ELR (cell line): ENCODE measurements around the gene MALRD1.

ENCODE experiments used
- DNase-seq: peaks from one replicate; pipeline ENCODE4 v3.0.0-alpha.2; 2015; ENCODE audit warnings: low read depth

MALRD1 gene

DNA sequence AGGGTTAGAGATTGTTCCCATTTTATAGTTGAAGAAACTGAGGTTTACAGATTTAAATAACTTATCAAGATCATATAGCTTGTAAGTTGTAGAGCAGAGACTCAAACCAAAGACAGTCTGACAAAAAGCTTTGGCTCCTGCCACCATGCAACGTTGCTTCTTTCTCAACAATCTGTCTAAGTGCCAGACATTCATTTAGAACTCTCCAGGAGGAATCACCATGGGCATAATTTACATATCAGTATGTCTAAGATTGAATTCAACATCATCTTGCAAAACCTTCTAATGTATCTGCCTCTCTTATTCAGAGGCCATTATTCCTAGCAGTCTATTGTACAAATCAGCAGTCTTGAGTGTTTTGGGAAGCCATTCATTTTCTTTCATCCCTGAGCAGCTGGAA lies 604.1 kb downstream of the MALRD1 start:
- DNase-seq = no peak

DNA sequence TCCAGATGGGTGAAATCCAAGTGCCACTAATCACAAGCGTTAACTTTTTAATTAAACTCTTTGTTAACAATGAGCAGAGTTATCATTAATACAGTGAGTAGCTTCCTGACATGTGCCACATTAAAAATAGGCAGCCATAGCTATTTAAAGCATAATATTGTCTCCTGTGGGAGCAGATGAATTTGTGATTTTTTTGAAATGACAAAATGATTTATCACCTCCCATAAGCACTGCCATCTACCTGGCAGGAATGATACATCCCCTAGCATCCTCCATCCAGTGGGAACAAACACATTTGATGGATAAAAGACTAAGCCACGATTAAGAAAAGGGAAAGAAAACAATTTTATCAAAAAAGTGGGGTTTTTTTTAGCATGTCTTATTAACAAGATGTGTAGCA lies 605.3 kb downstream of the MALRD1 start:
- DNase-seq = no peak

DNA sequence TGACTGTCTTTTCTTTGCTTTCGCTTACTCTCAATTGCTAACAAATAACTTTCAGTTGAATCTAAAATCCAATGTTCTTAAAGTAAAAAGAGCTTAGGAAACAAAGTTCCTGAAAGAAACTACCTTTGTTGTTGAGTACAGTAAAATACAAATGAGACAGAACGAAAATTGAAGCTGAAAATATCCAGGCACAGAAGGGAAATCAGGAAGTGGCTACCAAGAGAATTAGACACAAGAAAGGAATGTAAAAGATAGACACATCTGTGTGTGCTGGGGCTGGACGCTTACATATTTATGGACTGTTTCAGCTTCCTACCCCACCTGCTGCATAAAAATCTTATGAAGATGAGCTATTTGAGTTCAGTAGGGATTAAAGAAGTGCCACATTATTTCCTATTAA lies 606.0 kb downstream of the MALRD1 start:
- peak; percentile 67 for DNase-seq

DNA sequence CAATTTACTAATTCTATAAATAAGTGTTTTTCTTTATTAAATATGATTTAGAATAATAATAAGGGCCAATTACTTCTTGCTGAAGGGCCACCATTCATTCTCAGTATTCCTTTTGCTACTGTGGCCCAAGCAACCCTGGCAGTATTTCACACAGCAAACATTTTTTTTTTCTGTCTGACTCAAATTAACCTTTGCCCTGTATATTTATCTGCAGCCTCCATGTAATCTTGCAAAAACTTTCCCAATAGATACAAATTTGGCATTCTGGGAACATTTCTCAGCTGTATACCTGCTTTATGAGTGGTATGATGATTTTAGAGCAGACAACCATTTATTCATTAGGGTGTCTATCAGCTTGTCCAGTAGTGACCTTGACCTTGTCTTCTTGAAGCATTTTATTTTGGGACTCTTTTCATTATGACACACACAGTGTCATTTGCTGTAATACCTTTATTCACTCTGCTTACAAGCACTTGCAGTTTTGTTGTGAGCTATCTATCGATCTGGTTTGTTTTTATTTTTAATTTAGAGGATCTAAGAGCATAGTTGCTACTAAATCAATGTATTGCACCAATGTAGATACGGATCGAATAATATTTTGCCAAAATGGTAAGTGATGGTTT lies 607.9 kb downstream of the MALRD1 start:
- DNase-seq = no peak

DNA sequence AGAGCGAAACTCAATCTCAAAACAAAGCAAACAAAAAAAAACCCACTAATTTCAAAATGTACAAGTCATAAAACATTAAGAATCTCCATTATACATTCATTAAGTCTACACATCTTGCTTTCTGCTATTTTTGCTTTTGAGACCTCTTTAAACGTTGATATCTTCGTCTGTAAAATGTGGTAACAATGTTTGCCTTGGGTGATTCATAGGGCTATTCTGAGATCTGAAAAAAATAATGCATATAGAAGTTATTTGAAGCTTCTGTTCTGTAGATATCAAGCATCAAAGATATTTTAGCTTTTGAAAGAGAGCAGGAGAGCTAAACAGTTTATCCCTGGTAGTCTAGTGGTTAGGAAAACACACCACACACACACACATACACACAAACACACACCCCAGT lies 609.5 kb downstream of the MALRD1 start:
- no peak for DNase-seq

DNA sequence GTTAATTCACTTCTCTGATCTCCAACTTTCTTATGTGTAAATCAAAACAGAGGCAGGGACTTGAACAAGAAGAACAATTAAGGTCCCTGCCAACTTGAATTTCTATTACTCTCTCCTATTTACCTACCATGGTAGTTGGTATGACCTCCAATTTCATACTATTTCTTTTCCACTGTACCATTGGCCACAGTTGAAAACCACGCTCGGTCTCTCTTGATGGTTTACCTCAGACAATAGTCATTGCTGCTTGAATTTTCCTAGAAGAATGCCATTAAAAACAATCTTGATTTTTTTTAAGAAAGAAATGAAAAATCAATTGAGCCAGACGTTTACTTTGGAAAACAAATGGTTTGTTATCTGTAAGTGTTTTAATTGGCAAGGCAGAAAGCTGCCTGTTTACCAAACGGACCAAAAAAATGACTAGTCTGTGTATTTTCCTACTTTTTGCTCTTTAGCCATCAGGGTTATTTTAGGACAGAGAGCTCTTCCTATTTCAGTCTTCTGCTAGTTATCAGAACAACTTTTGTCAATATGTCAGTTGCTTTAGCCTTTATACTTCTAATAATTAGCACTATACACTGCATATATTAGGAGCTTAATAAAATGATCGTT lies 610.1 kb downstream of the MALRD1 start:
- DNase-seq = no peak

DNA sequence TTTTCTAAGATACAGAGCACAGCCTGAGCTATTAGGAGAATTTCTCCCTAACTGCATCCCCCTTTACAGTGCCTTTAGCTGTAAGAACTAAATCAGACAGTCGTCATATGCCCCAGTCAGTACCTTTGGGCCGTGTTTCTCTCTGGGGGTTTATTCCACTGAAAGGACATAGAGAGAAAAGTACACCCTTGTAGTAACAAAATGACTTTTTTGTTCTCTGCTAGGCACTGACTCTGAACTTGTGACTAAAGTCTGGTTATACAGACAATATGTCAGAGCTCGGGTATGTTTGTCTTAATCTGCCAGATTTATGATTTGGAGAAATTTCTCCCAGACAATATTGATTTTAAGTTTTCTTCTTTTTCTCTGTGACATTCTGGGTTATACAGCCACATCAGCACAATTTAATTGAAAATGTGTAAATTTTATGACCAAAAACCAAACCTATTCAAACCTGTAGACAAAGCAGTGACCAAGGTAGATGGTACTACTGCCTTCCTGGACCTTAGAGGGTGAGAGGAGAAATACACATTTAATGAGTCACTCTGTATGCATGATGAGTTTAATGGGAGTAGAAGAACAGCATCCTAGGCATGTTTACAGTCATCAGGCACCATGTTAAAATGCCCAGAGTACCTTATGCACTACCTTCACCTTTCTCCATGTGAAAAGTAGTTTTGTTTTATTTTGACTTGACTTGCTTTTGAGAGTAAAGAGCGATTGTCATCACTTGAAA lies 611.5 kb downstream of the MALRD1 start:
- peak; percentile 8 for DNase-seq

DNA sequence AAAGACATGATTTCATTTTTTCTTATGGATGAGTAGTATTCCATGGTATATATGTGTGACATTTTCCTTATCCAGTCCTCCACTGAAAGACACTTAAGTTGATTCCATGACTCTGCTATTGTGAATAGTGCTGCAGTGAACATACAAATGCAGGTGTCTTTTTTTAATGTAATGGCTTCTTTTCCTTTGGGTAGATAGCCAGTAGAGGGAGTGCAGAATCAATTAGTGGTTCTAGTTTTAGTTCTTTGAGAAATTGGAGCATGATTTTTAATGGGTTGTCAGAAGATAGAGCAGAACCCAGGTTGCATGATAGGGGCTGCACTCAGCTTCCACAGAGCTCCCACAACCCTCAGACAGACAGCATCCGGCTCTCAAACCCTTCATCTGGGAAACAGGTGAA lies 614.7 kb downstream of the MALRD1 start:
- DNase-seq = no peak

DNA sequence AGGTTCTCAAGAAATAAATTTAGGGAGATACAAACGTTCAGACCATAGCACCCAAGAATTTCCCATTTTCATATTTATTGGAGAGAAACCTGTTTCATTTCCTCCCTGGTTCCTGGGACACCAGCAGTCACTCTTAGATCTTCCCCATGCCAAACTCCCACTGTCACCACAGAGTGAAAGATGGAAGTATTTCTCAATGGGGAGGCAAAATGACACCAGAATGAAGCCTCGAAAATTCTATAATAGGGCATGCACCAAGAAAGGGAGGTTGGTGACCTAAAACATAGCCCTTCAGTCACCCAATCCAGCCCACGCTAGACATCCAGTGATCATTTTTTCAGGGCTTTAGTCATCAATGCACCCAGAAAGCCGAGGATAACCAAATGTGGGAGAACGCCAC lies 619.5 kb downstream of the MALRD1 start:
- DNase-seq = no peak

DNA sequence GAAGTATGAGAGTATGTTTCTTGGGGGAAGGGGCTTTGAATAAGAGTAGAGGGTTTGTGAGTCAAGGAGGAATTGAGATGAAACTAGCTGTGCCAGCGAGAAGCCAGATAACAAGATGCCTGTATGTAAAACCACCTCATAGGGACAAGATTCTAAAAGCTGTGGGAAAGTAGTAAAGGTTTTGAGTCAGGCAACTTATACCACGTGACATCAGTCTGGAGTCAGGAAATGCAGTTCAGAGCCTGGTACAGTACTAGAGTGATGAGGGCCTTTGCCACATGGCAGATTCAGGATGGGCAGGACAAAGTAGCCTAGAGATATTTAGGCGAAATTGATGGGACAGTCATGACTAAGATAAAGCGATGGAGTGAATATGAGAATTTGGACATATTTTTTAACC lies 627.5 kb downstream of the MALRD1 start:
- DNase-seq = no peak

DNA sequence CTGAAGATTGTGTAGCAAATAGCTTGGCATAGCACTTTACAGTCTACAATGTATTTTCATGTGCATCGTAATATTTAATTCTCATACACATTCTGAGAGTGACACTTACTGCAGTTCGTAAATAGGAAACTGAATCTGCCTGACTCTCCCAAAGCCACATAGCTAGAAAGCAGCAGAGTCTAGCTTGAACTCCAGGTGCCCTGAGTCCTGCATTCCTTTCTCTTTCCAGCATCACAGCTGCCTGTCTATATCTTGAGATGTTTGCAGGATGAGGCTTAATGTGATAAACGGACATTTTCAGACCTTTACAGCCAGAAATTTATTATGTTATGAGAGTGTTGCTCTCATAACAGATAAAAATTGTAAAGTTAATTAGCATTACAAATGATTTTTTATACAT lies 634.8 kb downstream of the MALRD1 start:
- DNase-seq = no peak

DNA sequence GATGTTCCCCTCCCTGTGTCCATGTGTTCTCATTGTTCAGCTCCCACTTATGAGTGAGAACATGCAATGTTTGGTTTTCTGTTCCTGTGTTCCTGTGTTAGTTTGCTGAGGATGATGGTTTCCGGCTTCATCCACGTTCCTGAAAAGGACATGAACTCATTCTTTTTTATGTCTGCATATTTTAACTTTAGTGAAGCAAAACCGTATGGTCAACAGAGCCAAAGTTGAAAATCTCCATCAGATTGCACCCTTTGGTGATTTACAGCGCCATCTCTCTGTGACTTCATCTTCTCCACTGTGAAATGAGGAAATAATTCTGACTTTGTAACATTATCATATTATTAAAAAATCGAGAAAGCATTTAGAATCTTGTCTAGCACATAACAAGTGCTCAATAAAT lies 635.4 kb downstream of the MALRD1 start:
- no peak for DNase-seq

DNA sequence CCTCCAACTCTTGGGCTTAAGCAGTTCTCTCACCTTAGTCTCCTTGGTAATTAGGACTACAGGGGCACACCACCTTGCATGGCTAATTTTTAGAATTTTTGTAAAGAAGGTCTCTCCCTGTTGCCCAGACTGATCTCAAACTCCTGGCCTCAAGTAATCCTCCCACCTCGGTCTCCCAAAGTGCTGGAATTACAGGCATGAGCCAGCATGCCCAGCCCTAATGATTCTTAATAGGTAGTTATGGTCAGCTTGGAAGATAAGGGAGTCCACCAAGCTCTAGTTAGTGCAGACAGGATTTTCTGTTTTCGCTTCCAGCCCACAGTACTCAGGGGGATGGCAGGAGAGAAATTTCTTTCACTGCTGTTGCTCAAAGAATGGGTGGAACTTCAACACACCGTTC lies 639.7 kb downstream of the MALRD1 start:
- DNase-seq = no peak

DNA sequence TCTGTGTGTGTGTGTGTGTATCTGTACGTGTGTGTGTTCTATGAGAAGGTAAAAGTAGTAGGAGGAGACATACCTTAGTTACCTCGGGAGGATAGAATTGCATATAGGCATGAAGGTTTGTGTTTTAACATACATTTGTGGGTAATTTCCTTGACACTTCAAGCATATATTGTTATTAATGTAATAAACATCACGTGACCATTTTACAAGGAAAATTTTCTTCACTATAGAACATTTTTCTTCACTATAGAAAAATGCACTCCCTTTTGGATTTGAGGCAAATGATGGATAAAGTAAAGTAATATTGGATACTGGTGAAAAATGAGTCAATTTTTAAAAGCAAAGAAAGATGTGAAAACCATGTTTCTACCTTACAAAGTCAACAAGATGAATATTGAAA lies 640.6 kb downstream of the MALRD1 start:
- DNase-seq = no peak

DNA sequence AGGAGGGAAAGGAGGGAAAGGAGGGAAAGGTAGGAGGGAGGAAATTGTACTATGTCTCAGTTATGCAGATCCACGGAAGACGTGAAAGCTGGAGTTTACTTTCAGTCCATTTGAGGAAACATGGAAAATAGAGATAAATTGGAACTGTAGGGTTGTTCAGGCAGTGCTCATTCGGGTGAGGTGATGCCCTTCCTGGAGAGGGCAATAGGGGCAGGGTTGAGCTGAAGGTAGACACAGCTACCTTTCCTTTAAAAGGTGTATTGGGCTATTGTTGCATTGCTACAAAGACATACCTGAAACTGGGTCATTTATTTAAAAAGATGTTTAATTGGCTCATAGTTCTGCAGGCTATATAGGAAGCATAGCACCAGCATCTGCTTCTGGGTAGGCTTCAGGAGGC lies 650.7 kb downstream of the MALRD1 start:
- DNase-seq = no peak

DNA sequence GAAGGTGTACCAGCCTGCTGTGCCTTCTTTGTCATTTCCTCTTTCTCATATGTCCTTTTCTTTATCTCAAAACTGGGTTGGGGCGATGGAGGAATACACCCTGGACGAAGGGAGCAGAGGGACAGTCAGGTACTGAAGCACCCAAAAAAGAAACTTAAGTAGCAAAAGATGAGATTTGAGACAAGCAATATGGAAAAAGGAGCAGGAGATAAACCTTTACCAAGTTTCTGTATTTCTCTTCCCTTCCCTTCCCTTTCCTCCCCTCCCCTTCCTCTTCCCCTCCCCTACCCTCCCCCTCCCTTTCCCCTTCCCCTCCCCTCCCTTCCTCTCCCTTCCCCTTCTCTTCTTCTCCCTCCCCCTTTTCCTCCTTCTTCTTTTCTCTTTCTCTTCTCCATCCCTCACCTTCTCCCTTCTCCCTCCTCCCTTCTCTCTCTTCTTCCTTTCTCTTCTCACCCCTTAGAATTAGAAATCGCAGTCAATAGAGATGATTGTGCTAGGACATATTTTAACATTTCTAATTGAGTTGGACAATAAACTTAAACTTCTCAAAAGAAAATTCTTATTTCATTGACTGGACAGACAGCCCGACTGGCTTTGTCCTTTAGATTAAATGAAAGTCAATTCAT lies 652.9 kb downstream of the MALRD1 start:
- no peak for DNase-seq

DNA sequence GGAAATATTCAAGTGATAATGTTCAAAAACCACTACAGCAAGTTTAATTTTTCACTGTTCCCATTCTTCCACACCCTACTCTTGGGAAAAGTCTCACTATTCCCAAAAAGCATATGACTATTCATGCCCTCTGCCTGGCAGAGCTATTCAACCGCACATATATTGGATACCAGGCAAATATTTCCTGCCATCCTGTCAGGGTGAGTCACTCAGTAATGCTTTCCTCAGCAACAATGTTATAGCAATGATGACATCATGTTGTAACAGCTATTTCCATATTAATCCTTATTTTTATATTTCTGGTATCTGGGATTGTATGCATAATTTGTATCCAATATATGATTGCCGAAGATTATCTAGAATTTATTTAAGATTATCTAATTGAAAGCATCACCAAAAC lies 653.6 kb downstream of the MALRD1 start:
- peak; percentile 19 for DNase-seq

DNA sequence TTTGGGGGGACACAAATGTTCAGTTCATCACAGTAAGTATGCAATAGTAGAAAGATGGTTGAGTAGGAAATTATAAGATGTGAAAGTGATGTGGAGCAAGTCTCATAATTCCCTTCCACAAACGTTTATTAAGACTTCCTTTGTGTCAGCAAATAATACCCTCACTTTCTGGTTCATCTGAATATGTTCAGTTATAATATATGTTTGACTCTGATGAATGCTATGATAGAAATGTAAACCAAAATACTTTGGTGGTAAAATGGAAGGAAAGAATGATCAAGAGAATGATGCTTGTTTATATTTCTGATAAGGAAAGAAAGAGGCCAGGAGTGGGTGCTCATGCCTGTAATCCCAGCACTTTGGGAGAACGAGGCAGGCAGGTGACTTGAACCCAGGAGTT lies 655.9 kb downstream of the MALRD1 start:
- DNase-seq = no peak

DNA sequence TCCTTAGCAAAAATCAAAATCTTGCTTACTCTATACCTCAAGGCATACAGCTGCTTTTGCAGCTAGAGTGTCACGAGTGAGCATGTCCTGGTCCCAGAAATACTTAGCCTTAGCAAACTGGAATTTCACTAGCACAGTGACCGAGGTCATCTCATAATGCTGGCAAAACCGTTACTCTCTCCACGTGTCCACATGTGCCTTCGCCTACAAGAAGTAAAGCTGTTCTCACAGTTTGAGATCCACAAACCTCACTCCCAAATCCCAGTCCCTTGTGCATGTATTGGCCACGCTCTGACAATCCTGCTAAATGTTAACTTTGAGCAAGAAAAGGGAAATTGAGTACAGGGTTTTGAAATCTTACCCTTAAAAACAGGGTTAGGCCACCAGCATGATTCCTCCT lies 656.6 kb downstream of the MALRD1 start:
- no peak for DNase-seq

DNA sequence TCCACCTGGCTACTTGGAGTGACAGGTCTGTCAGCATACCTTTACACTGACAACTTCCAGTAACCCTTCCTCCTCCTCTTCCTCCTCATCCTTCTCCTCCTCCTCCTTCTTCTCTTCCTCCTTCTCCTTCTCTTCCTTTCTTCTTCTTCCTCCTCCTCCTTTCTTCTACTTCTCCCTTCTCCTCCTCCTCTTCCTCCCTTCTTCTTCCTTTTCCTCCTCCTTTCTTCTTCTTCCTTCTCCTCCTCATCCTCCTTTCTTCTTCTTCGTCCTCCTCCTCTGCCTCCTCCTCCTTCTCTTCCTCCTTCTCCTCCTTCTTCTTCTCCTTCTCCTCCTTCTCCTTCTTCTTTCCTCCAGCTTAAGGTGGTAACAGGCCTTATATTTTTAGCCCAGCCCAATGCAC lies 658.3 kb downstream of the MALRD1 start:
- DNase-seq = no peak

DNA sequence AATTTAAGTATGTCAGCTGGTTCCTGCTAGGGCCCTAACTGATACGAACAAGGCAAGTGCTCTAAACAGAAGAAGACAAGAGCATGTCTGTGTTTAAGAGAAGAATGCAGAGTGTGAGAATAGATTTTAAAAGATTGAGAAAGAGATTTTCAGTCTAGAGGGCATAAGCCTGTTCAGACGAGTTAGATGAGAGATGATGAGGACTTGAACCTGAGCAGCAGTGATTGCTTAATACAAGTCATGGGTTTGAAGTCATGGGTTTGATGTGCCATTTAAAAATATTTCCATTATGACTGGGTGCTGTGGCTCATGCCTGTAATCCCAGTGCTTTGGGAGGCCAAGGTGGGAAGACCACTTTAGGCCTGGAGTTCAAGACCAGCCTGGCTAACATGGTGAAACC lies 658.8 kb downstream of the MALRD1 start:
- no peak for DNase-seq

DNA sequence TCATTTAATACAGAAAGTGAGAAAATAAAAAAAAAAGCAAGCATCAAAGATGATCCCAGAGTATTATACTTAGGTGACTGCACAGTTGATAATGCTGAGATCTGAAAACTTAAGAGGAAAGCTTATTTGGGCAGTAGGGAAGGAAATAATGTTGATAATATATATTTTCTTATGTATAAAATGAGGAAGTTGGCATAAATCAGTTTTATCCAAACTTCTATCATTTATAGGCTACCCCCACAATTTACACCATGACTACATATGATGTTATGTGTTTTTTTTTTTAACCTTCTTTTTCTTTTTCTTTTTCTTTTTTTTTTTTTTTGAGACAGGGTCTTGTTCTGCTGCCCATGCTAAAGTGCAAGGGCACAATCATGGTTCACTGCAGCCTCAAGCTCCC lies 659.4 kb downstream of the MALRD1 start:
- no peak for DNase-seq

DNA sequence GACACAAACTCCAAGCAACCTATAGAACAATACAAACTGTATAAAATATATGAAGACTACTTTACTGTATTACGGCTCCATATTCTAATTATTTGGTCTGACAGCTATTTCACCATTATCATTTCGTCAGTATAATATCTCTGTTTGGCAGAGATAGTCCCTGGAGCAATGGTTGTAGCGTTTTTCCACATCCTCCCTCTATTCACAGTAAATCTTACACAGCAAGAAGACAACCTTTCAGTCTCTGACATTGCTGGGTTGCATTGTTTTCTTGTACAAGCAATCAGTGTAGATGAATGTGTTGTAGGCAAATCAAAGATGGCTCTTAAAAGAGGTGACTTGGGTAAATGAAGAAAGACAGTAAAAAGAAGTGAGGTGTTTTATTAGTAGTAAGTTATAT lies 662.0 kb downstream of the MALRD1 start:
- DNase-seq = no peak
